Loucy (cell line): Measurements from ENCODE around the gene PLCH1.

Source experiments
- CTCF ChIP-seq: fragments of 200-600 bp; sonication (generic); conservative IDR thresholded peaks from 2 replicates; pipeline ENCODE4 v1.5.1; 2014; ENCODE audit warnings: mild to moderate bottlenecking, antibody characterized with exemption, low read length
- EZH2phosphoT487 ChIP-seq: fragments of 200-600 bp; IDR thresholded peaks from 2 replicates; pipeline ENCODE4 v1.6.1; 2018; ENCODE audit warnings: antibody characterized with exemption, mild to moderate bottlenecking, moderate library complexity, borderline replicate concordance

GRCh38 chr3:155407331-155407730, 337.5 kb downstream of the PLCH1 start:
- TF ChIP-seq EZH2phosphoT487: no peak
- no peak for TF ChIP-seq CTCF
